Activated naive CD4-positive, alpha-beta T cell treated with anti-CD3 and anti-CD28 coated beads for 36 hours (primary cell): ENCODE results near the gene AIMP2. TPM values are rescaled to one million over a fixed set of nuclear protein-coding genes. Genes with fewer than 3 reads are reported as not detected.
A peak's percentile ranks its signal among the peaks of the same experiment; 100 is the strongest.

Experiments used
- CTCF ChIA-PET: fragments of 350-600 bp; sonication (Branson Sonifier 250); formaldehyde crosslinking; loops from one replicate; lab custom pipeline; 2021; ENCODE audit warnings: antibody characterized with exemption; lab: Charles Lee
- DNase-seq: peaks from one replicate; pipeline ENCODE4 v3.0.0-alpha.2; 2020
- H3K27ac Mint-ChIP-seq: one replicate; pipeline ENCODE4 v1.8.0; 2021; ENCODE audit warnings: mild to moderate bottlenecking, mixed read lengths
- H3K27me3 Mint-ChIP-seq: one replicate; pipeline ENCODE4 v1.8.0; 2021; ENCODE audit warnings: low read depth, mixed read lengths
- H3K36me3 Mint-ChIP-seq: one replicate; pipeline ENCODE4 v1.8.0; 2021; ENCODE audit warnings: low read depth, mixed read lengths
- H3K4me1 Mint-ChIP-seq: one replicate; pipeline ENCODE4 v1.8.0; 2021; ENCODE audit warnings: low read depth, mixed read lengths
- H3K4me3 Mint-ChIP-seq: one replicate; pipeline ENCODE4 v1.8.0; 2021; ENCODE audit warnings: mild to moderate bottlenecking, moderate library complexity, mixed read lengths
- H3K9me3 Mint-ChIP-seq: one replicate; pipeline ENCODE4 v1.8.0; 2021; ENCODE audit warnings: mixed read lengths
- intact Hi-C: fragments of 100-400 bp; cut with micrococcal nuclease; formaldehyde crosslinking; loops from one replicate; pipeline ENCODE4 v1.15.1; 2023
- total RNA-seq, 2 experiments: library from RNA; stranded (reverse); gene quantifications; one replicate each; pipeline ENCODE4 v1.2.3, GENCODE V29; 2021

The AIMP2 gene
- total RNA-seq, 2 experiments from 2014 or later: 30.8 to 32.2 TPM

DNA sequence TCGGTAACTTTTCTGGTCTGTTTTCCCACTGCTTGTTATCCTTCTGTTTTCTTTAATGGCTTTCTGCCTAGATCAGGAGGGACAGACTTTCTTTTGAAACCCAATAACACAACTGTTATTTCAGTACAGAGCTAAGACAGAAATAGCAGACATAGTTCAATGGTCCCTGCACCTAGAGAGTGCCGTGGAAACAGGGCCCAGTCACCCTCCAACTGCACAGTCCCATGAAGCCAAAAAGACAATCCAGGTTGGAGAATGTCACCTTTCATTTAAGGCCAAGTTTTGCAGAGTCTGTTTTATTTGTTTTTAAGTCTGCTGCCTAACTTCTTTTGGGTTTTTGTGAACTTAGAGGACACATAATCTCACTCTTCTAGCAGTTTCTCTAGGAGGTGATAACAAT, 2.5 kb downstream of the AIMP2 start:
- CTCF ChIA-PET: no interaction called here
- H3K27ac Mint-ChIP-seq: no peak overlapping the region
- intact Hi-C loops: loop anchor here (2.0 kb wide), 1 partner anchor 259 kb away; no protein-coding TSS in a partner anchor
- H3K9me3 Mint-ChIP-seq: no peaks in the 10 kb centered on the region
- H3K4me1 Mint-ChIP-seq: peaks cover 55% of the 10 kb centered on the region
- H3K4me3 Mint-ChIP-seq: no peak overlapping the region
- no peak for DNase-seq
- H3K27me3 Mint-ChIP-seq: no peaks in the 10 kb centered on the region
- H3K36me3 Mint-ChIP-seq: peaks cover 23% of the 10 kb centered on the region

- CTCF ChIA-PET: no interaction called here
- no peak for DNase-seq
- Mint-ChIP-seq H3K9me3 (no peaks in the 10 kb centered on the region), H3K36me3 (peaks cover 25% of the 10 kb centered on the region), H3K27me3 (no peaks in the 10 kb centered on the region), H3K4me1 (peaks cover 46% of the 10 kb centered on the region), H3K27ac (no peak overlapping the region), H3K4me3 (no peak overlapping the region)
- intact Hi-C loops: no loop called here
These were observed 3.5 kb downstream of the AIMP2 start for GRCh38 chr7:6012355-6013104.

DNA sequence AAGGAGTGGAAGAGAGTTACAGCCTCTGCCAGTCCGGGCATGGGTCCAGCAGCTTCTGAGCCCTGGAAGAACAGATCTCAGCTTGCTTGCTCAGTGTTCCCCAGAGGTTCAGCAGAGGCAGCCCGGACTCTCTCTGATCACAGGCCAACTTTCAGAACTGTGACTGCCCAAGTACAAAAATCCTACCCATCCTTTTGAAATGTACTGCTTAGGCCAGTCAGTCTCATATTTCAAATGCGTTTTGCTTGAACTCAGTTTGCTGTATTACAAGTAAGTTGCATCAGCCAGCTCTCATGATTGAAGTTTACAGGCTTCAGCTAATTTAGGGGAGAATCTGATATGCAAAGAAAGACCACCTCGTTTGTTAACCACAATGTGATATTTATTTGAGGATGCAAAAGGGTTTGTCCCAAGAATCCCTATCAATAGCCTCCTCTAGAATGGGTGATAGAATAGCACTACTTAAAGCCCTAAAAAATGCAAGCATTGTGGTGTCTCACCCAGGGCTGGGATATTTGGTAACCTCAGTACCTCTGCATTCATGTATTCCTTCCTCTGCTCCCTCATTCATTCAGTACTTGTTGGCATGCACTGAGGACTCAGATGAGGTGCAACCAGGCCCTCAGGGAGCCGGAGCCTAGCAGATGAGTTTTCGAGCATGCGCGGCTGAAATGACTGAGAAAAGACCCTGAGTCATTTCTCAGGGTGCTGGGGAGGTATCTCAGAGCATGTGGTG, 7.0 kb downstream of the AIMP2 start:
- intact Hi-C loops: no loop called here
- H3K27me3 Mint-ChIP-seq: no peaks in the 10 kb centered on the region
- CTCF ChIA-PET: interaction anchor here (1.5 kb wide), 1 partner anchor 23 kb away, joined by 3 read pairs; no protein-coding TSS in a partner anchor

GRCh38 chr7:6016653-6016966, 7.5 kb downstream of the AIMP2 start:
- no peak for DNase-seq
- intact Hi-C loops: no loop called here
- Mint-ChIP-seq H3K4me3 (no peak overlapping the region), H3K9me3 (no peaks in the 10 kb centered on the region), H3K4me1 (peaks cover 26% of the 10 kb centered on the region), H3K36me3 (peaks cover 41% of the 10 kb centered on the region), H3K27ac (peak overlapping the region; percentile 87), H3K27me3 (no peaks in the 10 kb centered on the region)
- CTCF ChIA-PET: no interaction called here

More for the DNA sequence above, 7.0 kb downstream of the AIMP2 start:
- H3K36me3 Mint-ChIP-seq: peaks cover 39% of the 10 kb centered on the region
- H3K27ac Mint-ChIP-seq: peak overlapping the region; percentile 87
- H3K4me3 Mint-ChIP-seq: no peak overlapping the region
- H3K4me1 Mint-ChIP-seq: peaks cover 32% of the 10 kb centered on the region
- no peaks in the 10 kb centered on the region for H3K9me3 Mint-ChIP-seq
- peak; percentile 16 for DNase-seq

DNA sequence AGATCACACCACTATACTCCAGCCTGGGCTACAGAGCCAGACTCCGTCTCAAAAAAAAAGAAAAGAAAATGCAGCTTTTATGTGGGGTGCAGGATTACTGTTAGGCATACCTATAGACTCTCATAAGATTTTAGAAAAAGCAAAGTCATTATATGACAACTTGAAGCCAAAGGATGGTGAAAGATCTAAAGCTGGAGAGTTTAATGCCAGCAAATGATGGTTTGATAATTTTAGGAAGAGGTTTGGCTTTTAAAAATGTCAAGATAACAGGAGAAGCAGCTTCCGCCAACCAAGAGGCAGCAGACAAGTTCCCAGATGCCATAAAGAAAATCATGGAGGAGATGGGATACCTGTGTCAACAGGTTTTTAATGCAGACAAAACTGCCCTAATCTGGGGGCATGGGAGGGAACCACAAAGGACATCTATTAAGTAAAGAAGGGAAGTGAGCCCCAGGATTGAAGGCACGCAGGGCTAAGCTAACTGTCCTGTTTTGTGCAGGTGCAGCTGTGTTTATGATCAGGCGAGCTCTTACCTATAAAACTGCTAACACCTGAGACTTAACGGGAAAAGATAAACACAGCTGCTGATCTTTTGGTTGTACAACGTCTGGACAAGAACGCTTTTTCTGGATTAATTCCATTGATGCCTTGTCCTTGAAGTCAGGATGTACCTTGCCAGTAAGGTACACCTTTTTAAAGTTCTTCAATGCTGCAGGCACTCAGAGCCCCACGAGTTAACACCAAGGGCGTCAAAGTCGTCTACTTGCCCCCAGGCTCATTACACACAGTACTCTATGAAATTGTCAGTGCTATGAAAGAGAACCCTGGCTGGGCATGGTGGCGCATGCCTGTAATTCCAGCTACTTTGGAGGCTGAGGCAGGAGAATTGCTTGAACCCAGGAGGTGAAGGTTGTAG, 11.6 kb downstream of the AIMP2 start:
- CTCF ChIA-PET: interaction anchor here (0.6 to 0.7 kb wide), 2 partner anchors 75 to 302 kb away, joined by 3 to 4 read pairs; no protein-coding TSS in a partner anchor
- Mint-ChIP-seq H3K4me3 (no peak overlapping the region), H3K9me3 (no peaks in the 10 kb centered on the region), H3K36me3 (peaks cover 56% of the 10 kb centered on the region), H3K27me3 (no peaks in the 10 kb centered on the region), H3K27ac (no peak overlapping the region), H3K4me1 (peaks cover 7% of the 10 kb centered on the region)
- intact Hi-C loops: no loop called here
- no peak for DNase-seq

DNA sequence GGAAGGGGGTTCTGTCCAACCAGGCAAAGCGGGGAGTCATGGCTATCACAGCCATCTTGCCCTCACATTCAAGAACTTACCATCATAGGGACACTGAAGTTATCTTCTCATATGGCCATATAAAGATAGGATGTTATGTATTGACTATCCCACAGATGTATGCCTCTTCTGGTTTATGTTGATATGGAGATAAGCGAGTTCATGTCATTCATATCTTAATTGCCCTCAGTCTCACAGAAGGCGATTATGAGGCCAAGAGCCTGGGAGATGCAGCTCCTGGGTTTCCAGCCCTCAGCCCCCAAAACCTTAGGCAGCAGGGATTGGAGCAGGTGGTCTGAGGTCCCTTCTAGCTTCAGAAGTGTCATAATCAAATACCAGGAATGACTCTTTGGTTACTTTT, 13.6 kb downstream of the AIMP2 start:
- no peak for DNase-seq
- H3K4me3 Mint-ChIP-seq: no peak overlapping the region
- intact Hi-C loops: no loop called here
- H3K27me3 Mint-ChIP-seq: no peaks in the 10 kb centered on the region
- H3K36me3 Mint-ChIP-seq: peaks cover 64% of the 10 kb centered on the region
- CTCF ChIA-PET: no interaction called here
- peaks cover 14% of the 10 kb centered on the region for H3K4me1 Mint-ChIP-seq
- no peaks in the 10 kb centered on the region for H3K9me3 Mint-ChIP-seq
- H3K27ac Mint-ChIP-seq: no peak overlapping the region

GRCh38 chr7:6023974-6024435, 14.9 kb downstream of the AIMP2 start:
- no peak overlapping the region for H3K4me3 Mint-ChIP-seq
- no peaks in the 10 kb centered on the region for H3K27me3 Mint-ChIP-seq
- peaks cover 66% of the 10 kb centered on the region for H3K36me3 Mint-ChIP-seq
- H3K4me1 Mint-ChIP-seq: peaks cover 14% of the 10 kb centered on the region
- intact Hi-C loops: no loop called here
- DNase-seq: no peak
- H3K27ac Mint-ChIP-seq: peak overlapping the region; percentile 0
- CTCF ChIA-PET: interaction anchor here (0.6 kb wide), 1 partner anchor 312 kb away, joined by 3 read pairs; no protein-coding TSS in a partner anchor
- H3K9me3 Mint-ChIP-seq: no peaks in the 10 kb centered on the region

DNA sequence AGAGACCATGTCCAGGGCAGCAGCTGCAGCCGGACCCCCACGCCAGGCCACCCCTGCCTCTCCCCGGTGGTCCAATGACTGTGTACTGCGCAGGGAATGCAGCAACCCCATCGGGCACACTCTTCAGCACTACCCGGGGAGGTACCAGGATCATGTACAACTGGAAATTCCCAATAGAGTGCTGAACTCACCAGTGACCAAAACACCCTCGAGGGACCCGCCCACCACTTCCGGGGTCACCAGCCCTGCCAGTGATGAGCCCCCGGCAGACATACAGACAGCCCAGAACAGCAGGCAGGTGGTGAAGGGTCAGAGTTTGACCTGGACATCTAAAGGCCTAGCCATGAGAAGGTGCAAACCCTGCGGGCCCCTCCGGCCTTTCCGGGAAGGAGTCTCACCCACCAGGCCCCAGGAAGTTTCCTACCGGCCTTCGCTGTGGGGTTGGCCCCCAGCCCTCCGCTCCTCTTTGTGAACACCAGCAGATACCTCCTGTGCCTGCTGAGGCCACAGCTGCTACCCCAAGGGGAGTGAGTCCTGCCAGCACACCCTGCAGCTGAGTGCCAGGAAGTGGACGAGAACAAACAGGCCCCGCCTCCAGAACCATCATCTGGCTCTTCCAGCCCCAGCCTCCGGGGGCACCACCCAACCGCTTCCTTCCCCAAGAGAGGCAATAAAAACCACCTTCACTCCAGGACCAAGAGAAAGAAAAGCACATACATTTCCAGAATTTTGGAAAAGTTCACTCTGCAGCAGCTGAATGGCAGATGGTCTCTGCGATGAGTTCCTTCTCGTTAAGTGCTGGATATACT, 17.1 kb downstream of the AIMP2 start:
- Mint-ChIP-seq H3K36me3 (peaks cover 60% of the 10 kb centered on the region), H3K4me3 (no peak overlapping the region), H3K4me1 (peaks cover 14% of the 10 kb centered on the region), H3K27ac (peak overlapping the region; percentile 84), H3K27me3 (no peaks in the 10 kb centered on the region), H3K9me3 (no peaks in the 10 kb centered on the region)
- CTCF ChIA-PET: interaction anchor here (1.0 to 1.1 kb wide), 3 partner anchors 27 to 40 kb away, joined by 3 to 4 read pairs (median 3); no protein-coding TSS in a partner anchor
- intact Hi-C loops: loop anchor here (1.0 kb wide), 1 partner anchor 80 kb away; no protein-coding TSS in a partner anchor
- peak; percentile 79 for DNase-seq

GRCh38 chr7:6026820-6027311, 17.8 kb downstream of the AIMP2 start:
- intact Hi-C loops: loop anchor here (1.0 kb wide), 1 partner anchor 79 kb away; no protein-coding TSS in a partner anchor
- Mint-ChIP-seq H3K27ac (peak overlapping the region; percentile 62), H3K27me3 (no peaks in the 10 kb centered on the region), H3K4me3 (no peak overlapping the region), H3K36me3 (peaks cover 58% of the 10 kb centered on the region), H3K9me3 (no peaks in the 10 kb centered on the region), H3K4me1 (peaks cover 14% of the 10 kb centered on the region)
- DNase-seq: no peak
- CTCF ChIA-PET: interaction anchor here (0.8 to 1.4 kb wide), 5 partner anchors 12 to 81 kb away, joined by 3 to 5 read pairs (median 3); no protein-coding TSS in a partner anchor

GRCh38 chr7:6027806-6028365, 18.8 kb downstream of the AIMP2 start:
- intact Hi-C loops: no loop called here
- H3K27me3 Mint-ChIP-seq: no peaks in the 10 kb centered on the region
- CTCF ChIA-PET: interaction anchor here (1.1 to 1.4 kb wide), 2 partner anchors 11 to 31 kb away, joined by 4 to 5 read pairs; no protein-coding TSS in a partner anchor
- H3K4me3 Mint-ChIP-seq: no peak overlapping the region
- no peaks in the 10 kb centered on the region for H3K9me3 Mint-ChIP-seq
- no peak overlapping the region for H3K27ac Mint-ChIP-seq
- peaks cover 55% of the 10 kb centered on the region for H3K36me3 Mint-ChIP-seq
- no peak for DNase-seq
- peaks cover 14% of the 10 kb centered on the region for H3K4me1 Mint-ChIP-seq

- Mint-ChIP-seq H3K9me3 (no peaks in the 10 kb centered on the region), H3K27me3 (no peaks in the 10 kb centered on the region), H3K27ac (peak overlapping the region; percentile 39), H3K4me1 (peaks cover 14% of the 10 kb centered on the region), H3K36me3 (peaks cover 49% of the 10 kb centered on the region), H3K4me3 (no peak overlapping the region)
- no peak for DNase-seq
- CTCF ChIA-PET: no interaction called here
- intact Hi-C loops: no loop called here
These were observed 19.5 kb downstream of the AIMP2 start for GRCh38 chr7:6028563-6028962.
